ENCODE results near the gene ZNF326.
"Not testable (repeated sequence)": the region's sequence is repeated elsewhere in the genome, so short reads cannot be mapped to it uniquely, and the experiment has no call there.

ZNF326 gene

DNA sequence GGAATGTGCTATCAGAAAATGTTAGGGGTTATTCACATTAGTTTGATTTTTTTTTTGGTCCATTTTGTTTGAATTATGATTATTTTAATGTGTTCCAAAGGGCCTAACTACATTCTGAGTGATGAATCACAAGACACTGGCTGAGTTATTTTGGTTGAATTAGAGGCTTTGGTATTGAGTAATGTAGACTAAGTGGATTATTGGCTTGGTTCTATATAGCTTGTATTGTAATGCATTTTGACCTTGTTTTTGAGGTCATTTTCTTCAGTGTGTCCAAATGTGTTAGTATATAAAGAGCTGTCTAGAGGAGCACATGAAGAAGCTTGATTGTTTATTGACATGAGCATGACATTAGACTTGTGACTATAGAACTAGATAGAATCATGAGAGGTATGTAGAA, 3.4 kb downstream of the ZNF326 start:
- no peak for DNase-seq

DNA sequence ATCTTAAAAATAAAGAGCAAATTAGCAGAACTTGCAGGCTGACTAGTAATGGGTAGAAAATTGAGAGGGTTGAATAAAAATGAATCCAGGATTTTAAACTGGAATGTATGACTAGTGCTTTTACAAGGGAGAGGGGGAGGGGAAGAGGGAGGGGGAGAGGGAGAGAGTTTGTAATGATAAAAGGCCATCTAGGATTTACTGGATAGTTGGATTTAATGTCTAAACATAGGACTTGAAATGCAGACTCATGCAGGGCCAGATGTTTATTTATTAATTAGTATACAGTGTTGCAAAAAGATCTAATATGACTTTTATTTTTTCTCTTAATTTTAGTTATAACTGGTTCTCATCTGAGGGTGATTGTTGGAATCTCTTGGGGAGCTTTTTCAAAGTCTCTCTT, 4.3 kb downstream of the ZNF326 start:
- DNase-seq, result no peak

DNA sequence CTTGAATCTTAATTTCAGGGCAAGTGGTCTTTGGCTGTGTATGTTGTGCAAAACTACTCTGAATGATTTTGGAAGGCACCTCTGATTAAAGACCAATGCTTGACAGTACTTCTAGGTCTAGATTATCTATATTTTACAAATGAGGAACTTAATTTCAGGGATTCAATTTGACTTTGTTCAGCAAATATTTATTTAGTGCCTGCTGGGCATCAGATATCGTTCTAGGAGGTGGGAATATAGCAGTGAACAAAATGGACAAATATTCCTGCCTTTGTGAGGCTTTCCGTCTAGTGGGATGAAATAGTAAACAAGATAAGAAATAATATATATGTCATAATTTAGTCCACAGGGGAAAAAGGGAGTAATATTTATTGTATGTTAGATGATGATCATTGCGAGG, 4.7 kb downstream of the ZNF326 start:
- DNase-seq, result no peak

DNA sequence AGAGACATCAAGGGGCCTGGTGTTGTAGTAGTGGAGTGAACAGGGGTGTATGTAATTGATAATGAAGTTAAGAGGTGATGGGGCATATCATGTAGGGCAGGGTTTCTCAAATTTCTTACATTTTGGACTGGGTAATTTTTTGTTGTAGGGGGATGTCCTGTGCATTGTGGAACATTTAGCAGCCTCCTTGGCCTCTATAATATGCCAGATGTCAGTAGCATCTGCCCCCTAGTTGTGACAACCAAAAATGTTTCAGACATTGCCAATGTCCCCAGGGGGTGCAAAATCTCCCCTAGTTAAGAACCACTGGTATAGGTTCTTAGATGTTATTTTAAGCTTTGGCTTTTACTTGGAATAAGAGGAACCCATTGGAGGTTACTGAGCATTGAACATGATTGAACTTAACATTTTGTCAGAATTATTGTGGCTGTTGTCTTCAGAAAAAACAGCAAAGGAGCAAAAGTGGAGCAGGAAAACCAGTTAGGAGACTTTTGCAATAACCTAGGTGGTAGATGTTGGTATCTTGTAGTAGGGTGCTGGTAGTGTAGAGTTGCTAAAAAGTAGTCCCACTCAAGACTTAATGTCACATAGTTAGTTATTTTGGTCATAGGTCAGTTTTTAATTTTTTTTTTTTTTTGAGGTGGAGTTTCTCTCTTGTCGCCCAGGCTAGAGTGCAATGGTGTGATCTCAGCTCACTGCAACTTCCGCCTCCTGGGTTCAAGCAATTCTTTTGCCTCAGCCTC, 6.2 kb downstream of the ZNF326 start:
- DNase-seq, result no peak

DNA sequence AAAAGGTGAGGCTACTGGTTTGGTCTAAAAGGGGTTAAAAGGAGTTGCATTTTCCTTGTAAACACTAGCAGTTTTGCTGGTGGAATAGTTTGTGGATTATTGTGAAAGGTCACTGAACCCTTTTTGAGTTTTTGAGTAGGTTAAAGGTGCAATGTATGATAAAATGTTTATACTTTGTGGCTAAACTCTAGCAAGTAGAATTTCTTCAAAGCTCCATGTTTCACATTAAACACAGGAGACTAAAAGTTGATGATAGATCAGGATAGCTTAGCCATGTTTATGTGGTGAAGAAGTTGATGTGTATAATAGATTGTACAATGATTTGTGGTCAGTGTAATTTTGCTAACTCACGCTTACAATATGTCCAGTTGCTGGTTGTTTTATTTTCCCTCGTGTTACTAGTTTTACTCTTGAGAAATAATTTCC, 13.1 kb downstream of the ZNF326 start:
- DNase-seq, result no peak

DNA sequence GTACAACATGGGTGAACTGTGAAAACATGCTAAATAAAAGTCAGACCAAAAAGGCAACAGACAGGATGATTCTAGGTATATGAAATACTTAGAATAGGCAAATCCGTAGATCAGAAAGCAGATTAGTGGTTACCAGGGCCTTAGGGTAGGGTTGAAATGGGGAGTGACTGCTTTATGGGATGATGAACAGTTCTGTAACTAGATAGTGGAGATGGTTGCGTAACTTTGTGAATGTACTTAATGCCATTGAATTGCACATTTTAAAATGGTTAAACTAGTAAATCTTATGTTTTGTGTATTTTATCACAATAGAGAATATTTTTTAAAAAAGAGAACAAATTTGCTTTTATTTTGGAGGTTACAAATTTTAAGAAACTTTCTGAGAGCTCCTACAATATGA, 17.4 kb downstream of the ZNF326 start:
- DNase-seq, result no peak

DNA sequence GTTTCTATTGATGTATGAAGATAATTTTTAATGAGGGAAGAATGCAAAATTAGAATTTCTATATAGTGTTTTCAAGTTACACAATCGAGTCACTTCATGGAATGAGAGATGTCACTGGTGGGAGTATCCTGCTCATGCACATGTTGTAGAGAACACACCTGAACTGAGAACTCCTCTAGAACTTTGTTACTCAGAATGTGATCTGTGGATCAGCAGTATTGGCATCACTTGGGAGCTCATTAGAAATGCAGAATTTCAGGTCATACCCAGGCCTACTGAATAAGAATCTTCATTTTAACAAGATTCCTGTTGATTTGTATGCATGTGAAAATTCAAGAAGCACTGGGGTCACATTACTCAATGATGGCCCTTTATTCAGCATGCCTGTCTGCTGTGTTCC, 28.8 kb downstream of the ZNF326 start:
- DNase-seq, result no peak

DNA sequence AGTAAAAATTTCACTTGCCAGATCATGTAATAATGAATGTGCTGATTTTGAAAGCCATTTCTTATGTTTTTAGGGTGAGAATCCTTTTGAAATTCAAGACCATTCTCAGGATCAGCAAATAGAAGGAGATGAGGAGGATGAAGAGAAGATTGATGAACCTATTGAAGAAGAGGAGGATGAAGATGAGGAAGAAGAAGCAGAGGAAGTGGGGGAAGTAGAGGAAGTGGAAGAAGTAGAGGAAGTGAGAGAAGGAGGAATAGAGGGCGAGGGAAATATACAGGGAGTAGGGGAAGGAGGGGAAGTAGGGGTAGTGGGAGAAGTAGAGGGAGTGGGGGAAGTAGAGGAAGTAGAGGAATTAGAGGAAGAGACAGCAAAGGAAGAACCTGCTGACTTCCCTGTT, 32.4 kb downstream of the ZNF326 start:
- no peak for DNase-seq

DNA sequence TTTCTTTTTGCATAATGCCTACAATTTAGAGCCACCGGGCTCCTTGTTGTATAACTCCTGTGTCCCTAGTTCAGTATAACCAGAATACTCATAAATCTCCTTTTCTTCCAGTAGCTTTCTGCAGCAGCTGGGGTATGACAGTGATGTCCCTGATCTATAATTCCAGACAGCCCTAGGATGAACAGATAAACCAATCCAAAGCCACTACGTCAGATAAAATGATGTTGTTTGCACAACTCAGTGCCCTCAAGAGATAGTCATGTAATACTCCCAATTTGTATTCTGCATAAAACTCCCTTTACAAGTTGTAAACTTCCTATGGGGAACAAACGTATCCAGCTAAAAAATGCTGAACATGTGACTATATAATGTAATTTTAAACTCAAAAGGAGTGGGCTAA, 44.7 kb downstream of the ZNF326 start:
- no peak for DNase-seq

DNA sequence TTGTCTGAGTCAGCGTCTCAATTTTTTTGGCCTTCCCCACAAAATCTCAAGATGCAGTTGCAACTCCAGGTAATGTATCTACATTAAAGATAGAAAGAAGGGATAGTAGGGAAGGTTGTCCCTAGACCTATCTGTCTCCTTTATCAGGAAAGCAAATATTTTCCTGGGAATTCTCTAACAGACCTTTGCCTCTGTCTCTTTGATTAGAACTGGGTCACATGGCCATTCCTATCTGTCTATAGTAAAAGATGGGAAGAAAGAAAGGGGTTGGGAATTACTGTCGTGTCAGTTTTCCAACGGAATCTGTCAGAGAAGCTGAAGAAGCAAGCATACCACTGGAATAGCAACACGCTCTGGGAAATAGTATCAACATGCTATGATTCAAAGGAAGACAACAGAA, 48.7 kb downstream of the ZNF326 start:
- no peak for DNase-seq

DNA sequence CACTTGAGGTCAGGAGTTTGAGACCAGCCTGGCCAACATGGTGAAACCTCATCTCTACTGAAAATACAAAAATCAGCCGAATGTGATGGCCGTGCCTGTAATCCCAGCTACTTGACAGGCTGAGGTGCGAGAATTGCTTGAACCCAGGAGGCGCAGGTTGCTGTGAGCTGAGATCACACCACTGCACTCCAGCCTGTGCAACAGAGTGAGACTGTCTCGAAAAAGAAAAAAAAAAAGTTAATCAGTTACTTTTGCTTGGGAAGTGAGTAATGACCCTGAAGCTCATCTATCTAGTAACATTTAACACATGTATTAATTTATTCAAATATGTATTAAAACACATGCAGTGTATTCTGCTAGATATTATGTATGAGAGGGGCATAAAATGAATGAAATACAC, 49.4 kb downstream of the ZNF326 start:
- DNase-seq, result no peak

DNA sequence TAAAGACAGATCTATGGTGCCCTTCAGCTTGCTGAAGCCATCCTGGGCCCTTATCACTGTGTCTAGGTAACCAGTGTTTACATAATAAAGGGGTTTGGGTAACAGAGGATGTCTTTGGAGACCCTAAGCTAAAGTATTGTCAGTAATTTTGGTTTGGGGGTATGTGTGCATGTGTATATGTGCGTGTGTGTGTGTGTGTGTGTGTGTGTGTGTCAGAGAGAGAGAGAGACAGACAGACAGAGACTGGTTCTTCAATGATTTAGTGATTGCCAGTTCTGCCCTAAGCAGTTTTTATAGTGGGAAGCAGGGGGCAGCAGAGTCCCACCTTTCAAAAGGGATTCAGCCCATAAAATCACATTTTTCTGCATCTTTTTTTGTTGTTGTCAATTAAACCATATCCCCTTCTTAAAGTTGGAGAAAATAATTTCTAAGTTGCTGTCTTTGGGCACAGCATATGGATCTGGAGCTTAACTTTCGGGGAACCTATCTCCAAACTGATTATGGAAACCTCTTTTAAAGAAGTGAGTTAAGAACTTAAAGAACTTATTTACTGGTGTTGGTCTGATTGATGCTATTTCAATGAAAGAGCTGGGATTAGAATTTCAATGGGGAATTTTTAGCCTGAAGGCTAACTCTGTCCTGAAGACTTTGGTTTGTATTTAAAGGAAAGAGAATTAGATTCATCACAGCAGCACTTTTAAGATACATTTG, 51.1 kb downstream of the ZNF326 start:
- peak; percentile 68 for DNase-seq

DNA sequence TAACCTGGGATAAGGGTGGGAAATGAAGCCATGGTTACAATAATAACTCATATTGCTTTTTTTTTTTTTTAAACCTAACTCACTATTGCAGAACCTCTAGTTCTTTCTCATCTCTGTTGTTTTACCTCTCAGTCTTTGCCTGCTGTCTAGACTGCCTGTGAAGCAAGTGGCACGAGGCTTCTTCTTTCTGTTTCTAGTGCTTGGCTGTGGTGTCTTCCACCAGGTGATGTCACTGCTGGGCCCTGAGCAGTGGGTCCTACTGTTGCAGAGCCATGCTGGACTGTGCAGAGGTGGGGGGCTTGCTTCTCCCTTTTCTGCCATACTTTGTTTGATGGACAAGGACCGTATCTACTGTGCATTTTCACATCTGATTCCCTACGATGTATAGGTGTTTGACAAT, 51.7 kb downstream of the ZNF326 start:
- DNase-seq, result no peak

DNA sequence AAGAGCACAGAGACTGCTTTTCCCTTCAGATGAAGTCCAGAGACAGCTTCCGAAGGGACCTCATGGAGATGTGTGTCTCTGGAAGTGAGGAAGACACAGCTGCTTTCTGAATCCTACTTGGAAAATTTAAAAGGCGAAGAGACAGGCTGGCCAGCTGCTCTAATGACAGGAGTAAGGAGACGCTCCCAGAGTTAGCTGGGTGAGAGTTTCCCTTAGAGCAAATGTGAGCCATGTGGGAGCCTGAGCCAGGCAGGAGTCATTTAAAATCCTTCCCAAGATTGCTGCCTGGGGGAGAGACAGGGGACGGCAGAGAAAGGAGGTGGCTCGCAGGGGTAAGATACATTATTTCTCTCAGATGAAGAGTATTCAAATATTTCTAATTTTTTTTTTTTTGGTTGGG, 53.1 kb downstream of the ZNF326 start:
- DNase-seq, result no peak

DNA sequence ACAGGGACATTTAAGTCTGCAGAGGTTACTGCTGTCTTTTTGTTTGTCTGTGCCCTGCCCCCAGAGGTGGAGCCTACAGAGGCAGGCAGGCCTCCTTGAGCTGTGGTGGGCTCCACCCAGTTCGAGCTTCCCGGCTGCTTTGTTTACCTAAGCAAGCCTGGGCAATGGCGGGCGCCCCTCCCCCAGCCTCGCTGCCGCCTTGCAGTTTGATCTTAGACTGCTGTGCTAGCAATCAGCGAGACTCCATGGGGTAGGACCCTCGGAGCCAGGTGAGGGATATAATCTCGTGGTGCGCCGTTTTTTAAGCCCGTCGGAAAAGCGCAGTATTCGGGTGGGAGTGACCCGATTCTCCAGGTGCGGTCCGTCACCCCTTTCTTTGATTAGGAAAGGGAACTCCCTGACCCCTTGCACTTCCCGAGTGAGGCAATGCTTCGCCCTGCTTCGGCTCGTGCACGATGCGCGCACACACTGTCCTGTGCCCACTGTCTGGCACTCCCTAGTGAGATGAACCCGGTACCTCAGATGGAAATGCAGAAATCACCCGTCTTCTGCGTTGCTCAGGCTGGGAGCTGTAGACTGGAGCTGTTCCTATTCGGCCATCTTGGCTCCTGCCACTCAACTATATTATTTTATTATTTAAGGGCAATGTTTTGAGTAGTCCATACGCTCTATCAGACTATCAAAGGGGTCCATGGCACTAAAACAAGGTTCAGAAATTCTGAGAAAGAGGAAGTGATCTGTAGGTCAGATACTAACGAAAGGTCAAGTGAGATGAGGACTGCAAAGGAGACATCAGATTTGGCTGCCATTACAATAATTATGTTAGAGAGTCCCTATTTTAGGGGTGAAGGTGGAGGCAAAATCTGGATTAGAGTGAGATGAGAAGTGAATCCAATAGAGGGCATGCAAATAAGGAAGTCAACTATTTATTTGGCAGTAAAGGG, 68.1 kb downstream of the ZNF326 start:
- not testable (repeated sequence) for DNase-seq

DNA sequence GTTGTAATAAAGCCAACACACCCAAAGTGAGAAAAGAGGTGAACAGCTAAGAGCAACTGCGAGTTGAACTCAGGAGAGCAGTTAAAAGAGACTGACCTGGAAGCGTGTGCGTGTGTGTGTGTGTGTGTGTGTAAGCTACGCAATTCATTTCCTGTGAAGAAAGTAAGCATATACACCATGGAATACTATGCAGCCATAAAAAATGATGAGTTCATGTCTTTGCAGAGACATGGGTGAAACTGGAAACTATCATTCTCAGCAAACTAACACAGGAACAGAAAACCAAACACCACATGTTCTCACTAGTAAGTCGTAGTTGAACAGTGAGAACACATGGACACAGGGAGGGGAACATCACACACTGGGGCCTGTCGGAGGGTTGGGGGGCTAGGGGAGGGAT, 69.2 kb downstream of the ZNF326 start:
- not testable (repeated sequence) for DNase-seq

DNA sequence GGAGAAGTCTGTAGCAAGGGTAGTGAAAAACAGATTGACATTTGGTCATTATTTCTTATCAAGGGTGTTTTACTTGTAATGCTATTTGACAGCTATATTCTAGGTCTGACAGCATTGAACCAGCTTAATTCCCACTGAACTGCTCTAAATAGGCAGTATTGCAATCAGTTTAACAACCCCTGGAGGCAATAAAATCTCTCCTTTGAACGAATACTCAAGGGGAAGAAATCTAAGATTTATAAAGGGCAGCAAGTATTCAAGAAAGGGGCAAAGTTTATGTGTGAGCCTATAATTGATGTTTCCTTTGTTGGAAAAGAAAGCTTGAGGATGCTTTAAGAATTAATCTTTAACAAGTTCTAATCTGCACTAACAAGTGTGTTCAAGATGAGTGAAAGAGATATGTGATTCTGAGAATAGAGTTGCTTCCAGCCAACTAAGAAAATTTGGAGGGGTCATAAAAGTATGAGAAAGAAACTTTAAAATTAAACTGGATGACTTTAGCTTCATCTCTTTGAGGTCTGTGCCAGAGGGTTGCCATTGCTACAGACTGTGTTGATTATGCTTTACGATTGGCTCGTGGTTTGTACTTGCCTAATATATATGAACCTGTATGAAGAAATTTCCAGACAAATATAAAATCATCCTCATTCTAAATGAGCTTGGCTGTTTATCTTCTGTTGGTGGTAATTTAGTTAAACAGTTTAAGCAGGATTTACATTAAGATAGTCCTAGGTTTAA, 72.5 kb downstream of the ZNF326 start:
- DNase-seq, result peak; percentile 62

DNA sequence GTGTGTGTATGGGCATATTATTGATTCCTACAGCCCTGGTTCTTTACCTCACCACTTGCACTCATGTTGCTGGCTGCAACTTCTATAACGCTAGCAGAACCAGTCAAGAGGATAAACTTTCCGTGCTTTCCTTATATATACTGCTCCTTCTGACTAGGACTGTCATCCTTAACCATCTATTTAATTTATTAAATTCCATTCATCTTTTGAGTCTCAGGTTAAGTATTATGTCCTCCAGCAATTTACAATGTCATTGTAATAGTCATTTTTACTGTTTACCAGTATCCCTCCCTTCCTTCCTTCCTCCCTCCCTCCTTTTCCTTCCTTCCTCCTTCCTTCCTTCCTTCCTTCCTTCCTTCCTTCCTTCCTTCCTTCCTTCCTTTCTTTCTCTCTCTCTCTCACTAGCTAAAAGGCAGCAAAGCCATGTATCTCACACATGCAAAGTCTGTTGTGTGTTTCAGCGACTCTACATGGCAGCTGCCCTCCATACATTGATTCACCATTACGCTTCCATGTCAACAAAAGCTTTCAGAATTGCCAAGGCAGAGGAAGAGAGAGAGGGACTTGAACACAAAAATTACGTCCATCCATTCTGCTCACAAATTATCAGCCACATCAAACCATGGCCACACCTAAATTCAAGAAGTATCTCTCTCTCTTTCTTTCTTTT, 73.8 kb downstream of the ZNF326 start:
- DNase-seq, result no peak

DNA sequence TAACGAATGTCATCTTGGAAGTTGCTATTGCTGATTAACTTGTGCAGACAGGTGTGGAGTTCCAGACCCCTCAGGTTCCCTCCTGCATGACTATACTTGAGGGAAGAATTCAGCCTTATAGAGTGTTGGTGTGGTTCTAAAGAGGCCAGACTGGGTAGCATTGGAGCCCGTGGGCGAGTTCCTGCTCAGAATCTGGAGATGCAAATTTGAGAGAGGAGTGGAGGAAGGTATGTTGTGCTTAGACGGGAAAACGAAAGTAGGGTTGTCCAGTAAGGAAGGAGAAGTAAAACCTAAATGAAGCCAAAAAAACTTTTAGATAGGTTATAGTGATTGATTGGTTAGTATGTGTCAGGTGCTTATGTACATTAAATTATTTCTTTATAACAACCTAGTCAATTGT, 79.2 kb downstream of the ZNF326 start:
- no peak for DNase-seq

DNA sequence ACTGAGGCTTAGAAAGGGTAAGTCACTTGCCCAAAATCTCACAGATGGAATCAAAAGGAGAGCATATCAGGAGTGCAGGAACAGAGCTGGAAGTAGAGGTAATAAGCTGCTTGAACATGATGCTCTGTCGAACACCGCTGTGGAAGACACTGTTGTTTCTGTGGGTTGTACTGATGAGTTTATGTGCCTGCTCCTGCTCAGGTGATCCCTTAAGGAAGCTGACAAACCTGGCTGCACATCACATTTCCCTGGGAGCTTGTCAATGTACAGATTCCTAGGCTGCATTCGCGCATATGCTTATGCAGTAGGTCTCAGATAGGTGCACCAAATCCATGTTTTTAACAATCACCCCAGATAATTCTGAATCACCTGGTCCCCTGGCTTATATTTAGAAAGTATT, 79.7 kb downstream of the ZNF326 start:
- no peak for DNase-seq

DNA sequence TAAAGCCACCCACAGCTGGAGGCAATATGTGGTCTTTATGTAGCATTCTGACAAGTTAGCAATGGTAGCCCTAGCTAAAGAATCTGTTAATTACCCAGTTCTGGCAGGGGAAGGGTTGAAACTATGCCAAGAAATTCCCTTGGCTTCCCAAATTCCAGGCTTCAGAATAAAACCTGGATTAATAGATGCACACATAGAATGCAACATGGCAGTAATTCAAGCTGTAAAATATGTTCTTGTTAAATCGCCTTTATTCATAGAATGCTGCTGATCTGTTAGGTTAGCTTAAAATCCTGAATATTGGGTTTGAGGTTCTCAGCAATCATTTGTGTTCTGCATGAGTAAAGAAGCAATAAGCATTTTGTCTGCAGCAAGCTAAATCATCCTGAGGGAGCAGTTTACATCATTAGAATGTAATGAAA, 80.1 kb downstream of the ZNF326 start:
- DNase-seq, result peak; percentile 71

DNA sequence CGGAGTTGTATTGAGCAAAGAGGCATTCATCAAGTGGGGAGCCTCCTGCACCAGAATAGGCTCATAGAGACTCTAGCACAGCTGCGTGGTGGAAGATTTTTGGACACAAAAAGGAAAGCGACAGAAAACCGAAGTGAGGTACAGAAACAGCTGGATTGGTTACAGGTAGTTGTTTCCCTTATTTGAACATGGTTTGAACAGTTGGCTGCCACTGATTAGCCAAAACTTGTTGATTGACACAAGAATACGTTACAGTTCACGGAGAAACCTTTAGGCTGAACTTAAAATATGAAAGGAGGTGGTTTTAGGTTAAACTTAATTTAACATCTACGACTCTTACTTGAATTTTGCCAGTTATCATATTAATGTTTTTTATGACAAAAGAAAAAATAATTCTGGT, 89.1 kb downstream of the ZNF326 start:
- no peak for DNase-seq

All from eye (tissue), 1 donor.